ENCODE measurements around the gene RPAP3.
"Not testable (repeated sequence)": the region's sequence is repeated elsewhere in the genome, so short reads cannot be mapped to it uniquely, and the experiment has no call there.

Gene RPAP3

GRCh38 chr12:47652521-47653234, 53.2 kb downstream of the RPAP3 start:
- no peak for DNase-seq

DNA sequence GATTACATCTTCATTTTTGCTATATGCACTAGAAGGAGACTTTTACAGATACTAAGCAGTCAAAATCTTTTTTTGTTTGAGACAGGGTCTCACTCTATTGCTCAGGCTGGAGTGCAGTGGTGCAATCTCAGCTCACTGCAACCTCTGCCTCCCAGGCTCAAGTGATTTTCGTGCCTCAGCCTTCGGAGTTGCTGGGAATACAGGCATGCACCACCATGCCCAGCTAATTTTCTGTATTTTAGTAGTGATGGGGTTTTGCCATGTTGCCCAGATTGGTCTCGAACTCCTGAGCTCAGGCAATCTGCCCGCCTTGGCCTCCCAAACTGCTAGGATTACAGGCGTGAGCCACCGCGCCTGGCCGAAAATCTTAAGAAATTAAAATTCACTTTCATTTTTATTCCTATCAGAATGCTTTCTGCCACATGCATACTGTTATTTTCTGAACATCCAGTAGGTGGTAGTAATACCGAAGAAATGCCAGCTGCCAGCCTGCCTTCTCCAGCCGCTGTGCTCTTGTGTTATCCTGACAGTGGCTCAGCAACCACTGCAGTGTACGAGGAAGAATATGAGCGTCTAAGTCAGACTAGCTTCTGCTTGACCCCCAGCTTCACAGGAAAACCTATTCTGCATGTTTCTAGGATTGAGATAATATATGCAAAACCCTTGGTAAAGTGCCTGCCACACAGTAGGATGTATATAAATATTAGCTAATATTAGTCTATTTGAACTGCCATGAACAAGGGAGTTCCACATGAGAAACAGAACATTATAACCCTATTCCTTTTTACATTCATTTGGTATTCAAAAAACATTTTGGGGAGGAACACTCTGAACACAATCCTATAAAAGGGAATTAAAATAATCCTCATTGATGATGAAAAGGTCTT, 54.2 kb downstream of the RPAP3 start:
- no peak for DNase-seq

DNA sequence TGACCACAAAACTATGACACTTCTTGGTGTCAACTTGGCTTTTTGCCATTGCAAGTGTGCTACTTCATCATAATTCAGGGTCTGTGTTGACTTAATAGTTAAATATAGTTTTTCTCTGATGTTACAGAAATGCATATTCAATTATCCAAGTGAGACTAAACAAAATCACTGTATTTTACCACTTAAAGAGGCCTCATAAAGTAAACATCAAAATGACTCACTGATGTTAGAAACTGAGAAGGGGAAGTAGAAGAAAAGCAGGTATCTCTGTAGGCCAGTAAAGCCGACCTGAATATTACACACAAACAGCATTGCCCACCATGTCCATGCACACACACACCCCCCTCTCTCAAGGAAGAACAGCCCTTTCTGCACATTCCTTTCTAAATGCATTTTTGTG, 55.4 kb downstream of the RPAP3 start:
- no peak for DNase-seq

GRCh38 chr12:47649381-47649780, 56.4 kb downstream of the RPAP3 start:
- DNase-seq = no peak

GRCh38 chr12:47648056-47648579, 57.7 kb downstream of the RPAP3 start:
- DNase-seq = no peak

DNA sequence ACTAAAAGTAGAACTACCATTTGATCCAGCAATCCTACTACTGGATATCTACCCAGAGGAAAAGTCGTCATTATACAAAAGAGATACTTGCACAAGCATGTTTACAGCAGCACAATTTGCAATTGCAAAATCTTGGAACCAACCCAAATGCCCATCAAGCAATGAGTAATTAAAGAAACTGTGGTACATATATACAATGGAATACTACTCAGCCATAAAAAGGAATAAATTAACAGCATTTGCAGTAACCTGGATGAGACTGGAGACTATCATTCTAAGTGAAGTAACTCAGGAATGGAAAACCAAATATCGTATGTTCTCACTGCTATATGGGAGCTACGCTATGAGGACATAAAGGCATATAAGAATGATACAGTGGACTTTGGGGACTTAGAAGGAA, 63.5 kb downstream of the RPAP3 start:
- not testable (repeated sequence) for DNase-seq

DNA sequence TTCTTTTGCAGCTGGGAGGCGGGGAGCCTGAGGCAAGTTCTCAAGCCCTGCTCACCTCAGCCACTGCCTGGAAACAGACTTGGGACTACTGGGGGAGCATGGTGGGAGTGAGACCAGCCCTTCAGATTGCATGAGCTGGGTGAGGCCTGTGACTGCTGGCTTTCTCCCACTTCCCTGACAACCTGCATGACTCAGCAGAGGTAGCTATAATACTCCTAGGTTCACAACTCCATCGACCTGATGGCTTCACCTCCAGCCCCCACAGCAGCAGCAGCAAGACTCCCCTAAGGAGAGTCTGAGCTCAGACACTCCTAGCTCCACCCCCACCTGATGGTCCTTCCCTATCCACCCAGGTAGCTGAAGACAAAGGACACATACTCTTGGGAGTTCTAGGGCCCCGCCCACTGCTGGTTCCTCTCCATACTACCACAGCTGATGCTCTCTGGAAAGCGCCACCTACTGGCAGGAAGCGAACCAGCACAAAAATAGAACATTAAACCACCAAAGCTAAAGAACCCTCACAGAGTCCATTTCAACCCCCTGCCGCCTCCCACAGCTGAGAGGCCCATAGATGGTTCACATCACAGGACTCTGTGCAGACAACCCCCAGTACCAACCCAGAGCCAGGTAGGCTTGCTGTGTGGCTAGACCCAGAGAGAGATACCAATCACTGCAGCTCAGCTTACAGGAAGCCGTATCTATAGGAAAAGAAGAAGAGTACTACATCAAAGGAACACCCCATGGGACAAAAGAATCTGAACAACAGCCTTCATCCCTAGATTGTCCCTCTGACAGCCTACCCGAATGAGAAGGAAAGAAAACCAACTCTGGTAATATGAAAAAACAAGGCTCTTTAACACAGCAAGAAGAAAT, 68.7 kb downstream of the RPAP3 start:
- no peak for DNase-seq

DNA sequence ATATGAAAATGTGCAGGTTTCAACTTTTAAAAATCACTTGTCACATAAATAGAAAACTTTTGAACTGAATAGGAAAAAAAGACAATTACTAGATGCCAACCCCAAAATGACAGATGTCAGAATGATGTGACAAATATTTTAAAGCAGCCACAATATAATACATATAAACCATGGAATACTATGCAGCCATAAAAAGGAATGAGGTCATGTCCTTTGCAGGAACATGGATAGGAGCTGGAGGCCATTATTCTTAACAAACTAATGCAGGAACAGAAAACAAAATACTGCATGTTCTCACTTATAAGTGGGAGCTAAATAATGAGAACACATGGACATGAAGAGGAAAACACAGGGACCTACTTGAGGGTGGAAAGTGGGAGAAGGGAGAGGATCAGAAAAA, 70.1 kb downstream of the RPAP3 start:
- DNase-seq = not testable (repeated sequence)

DNA sequence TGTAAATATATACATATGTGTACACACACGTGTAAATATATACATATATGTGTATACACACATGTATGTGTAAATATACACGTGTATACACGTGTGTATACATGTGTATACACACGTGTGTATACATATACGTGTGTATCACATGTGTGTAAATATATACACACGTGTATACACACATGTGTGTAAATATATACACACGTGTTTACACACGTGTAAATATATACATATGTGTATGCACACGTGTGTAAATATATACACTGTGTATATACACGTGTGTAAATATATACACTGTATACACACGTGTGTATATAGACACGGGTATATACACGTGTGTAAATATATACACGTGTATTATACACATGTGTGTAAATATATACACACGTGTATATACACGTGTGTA, 71.7 kb downstream of the RPAP3 start:
- DNase-seq = no peak

- no peak for DNase-seq
Observed at GRCh38 chr12:47621960-47622359, 83.9 kb downstream of the RPAP3 start.

GRCh38 chr12:47617476-47617875, 88.4 kb downstream of the RPAP3 start:
- DNase-seq = no peak

DNA sequence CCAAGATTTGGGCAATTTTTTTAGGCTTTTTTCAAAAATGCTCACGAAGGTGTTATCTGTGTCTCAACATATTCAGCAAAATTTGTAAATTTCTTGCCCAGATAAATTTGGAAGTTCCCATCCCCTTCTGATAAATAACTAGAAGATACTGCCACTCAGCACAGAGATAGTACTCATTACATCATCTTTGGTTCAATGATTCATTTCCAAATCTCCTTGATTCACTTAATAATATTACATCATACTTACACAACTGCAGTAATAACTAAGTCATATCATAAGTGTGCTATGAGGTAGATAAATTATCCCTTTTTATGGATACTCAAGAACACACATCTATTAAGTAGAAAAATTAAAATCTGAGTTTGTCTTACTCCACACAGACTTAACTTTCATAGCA, 89.4 kb downstream of the RPAP3 start:
- no peak for DNase-seq

- DNase-seq = no peak
Observed at GRCh38 chr12:47615711-47616110, 90.1 kb downstream of the RPAP3 start.

- no peak for DNase-seq
Observed at GRCh38 chr12:47614521-47614920, 91.3 kb downstream of the RPAP3 start.

- no peak for DNase-seq
Observed at GRCh38 chr12:47612953-47613352, 92.9 kb downstream of the RPAP3 start.

DNA sequence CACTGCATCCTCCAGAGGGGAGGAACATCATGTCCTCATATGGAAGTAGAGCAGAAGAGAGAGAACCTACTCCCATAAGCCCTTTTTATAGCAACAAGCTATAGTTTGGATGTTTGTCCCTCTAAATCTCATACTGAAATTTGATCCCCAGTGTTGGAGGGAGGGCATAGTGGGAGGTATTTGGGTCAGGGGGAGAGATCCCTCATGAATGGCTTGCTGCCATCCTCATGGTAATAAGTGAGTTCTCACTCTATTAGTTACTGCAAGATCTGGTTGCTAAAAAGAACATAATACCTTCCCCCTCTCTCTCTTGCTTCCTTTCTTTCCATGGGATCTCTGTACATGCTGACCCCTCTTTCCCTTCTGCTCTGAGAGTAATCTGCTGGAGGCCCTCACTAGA, 93.9 kb downstream of the RPAP3 start:
- DNase-seq = no peak
